Mesendoderm (in vitro differentiated cells): Measurements from ENCODE around the gene BMPER.

Experiments used
- DNase-seq: peaks from one replicate; pipeline ENCODE4 v3.0.0; 2013
- H2AK5ac ChIP-seq: 2 replicates; pipeline ENCODE4 v1.6.1; 2013; ENCODE audit warnings: low read length, inconsistent platforms
- H2BK120ac ChIP-seq: 2 replicates; pipeline ENCODE4 v1.6.1; 2013; ENCODE audit warnings: low read depth, mild to moderate bottlenecking, low read length, moderate library complexity, mixed read lengths
- H2BK15ac ChIP-seq: replicated peaks from 2 replicates; pipeline ENCODE4 v1.6.1; 2013; ENCODE audit warnings: low read depth, mild to moderate bottlenecking, moderate library complexity
- H2BK5ac ChIP-seq: 2 replicates; pipeline ENCODE4 v1.6.1; 2013; ENCODE audit warnings: low read length, inconsistent platforms
- H3K18ac ChIP-seq: 2 replicates; pipeline ENCODE4 v1.6.1; 2013; ENCODE audit warnings: mild to moderate bottlenecking, low read length, mixed read lengths
- H3K23ac ChIP-seq: one replicate; pipeline ENCODE4 v1.6.1; 2013; ENCODE audit warnings: low read length
- H3K27ac ChIP-seq: 2 replicates; pipeline ENCODE4 v1.5.1; 2013; ENCODE audit warnings: low read depth, mild to moderate bottlenecking, inconsistent platforms, low read length, moderate library complexity
- H3K27me3 ChIP-seq: 2 replicates; pipeline ENCODE4 v1.6.1; 2013; ENCODE audit warnings: low read length, control low read depth, mild to moderate bottlenecking, inconsistent platforms; ENCODE audit not compliant: insufficient read depth, poor library complexity
- H3K36me3 ChIP-seq: 2 replicates; pipeline ENCODE4 v1.6.1; 2013; ENCODE audit warnings: low read length, inconsistent platforms; ENCODE audit not compliant: control insufficient read depth, insufficient read depth
- H3K4ac ChIP-seq: one replicate; pipeline ENCODE4 v1.6.1; 2013; ENCODE audit warnings: low read depth, mild to moderate bottlenecking, low read length, moderate library complexity
- H3K4me1 ChIP-seq: 2 replicates; pipeline ENCODE4 v1.6.1; 2013; ENCODE audit warnings: low read depth, low read length, inconsistent platforms; ENCODE audit not compliant: control insufficient read depth
- H3K4me2 ChIP-seq: 2 replicates; pipeline ENCODE4 v1.6.1; 2013; ENCODE audit warnings: low read length
- H3K4me3 ChIP-seq: 2 replicates; pipeline ENCODE4 v1.5.1; 2013; ENCODE audit warnings: mild to moderate bottlenecking, low read length
- H3K56ac ChIP-seq: one replicate; pipeline ENCODE4 v1.6.1; 2013; ENCODE audit warnings: low read length
- H3K79me1 ChIP-seq: 2 replicates; pipeline ENCODE4 v1.6.1; 2013; ENCODE audit warnings: low read length, inconsistent platforms
- H3K79me2 ChIP-seq: 2 replicates; pipeline ENCODE4 v1.6.1; 2013; ENCODE audit warnings: mild to moderate bottlenecking, low read length; ENCODE audit not compliant: control insufficient read depth, insufficient read depth
- H3K9ac ChIP-seq: 2 replicates; pipeline ENCODE4 v1.6.1; 2013; ENCODE audit warnings: low read length, inconsistent platforms
- H4K5ac ChIP-seq: one replicate; pipeline ENCODE4 v1.6.1; 2013; ENCODE audit warnings: low read length
- H4K8ac ChIP-seq: one replicate; pipeline ENCODE4 v1.6.1; 2013; ENCODE audit warnings: low read depth, mild to moderate bottlenecking, control low read depth, low read length, moderate library complexity
- WGBS: extraction: QIAGEN DNeasy Blood & Tissue Kit; methylation state at CpG from one replicate; pipeline ENCODE4 v1.1.7; 2013; ENCODE audit warnings: low lambda C conversion rate, missing lambda C conversion rate; ENCODE audit not compliant: insufficient coverage; ENCODE audit errors: extremely low coverage; 5-methylcytosine and 5-hydroxymethylcytosine counted together

The BMPER gene

DNA sequence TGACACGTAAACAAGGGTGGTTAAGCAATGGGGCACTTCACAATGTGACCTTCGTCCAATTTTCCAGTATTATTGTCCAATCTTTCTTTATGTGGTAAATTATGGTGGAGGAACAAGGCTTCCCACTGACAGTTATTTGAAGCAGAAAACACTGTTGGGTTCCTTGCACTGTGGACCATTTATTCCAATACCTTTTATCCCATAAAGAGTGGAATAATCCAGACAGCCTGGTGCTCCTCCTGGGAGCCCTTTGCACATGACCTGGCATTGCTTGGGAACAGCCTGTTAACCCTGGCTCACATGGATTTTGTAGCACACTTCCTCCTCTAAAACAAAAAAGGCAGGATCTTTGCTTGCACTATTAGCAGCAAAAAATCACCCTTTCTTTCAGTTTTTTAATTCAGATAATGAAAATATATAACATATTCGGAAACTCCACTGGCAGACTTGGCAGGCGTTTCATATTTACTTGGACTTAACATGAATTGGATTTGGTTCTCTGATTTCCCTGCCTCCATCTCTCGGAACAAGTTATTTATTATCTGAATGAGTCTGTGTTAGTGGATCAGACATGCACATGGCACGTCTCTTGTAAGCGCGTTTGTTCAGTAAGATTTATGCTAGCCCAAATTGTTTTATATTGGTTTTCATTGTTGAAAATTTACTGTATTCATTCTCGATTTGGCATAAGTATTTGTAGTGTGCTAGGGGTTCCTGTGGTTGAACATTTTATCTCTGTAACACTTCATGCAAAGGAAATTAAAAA lies 59.3 kb downstream of the BMPER start:
- no peak overlapping the region for H3K18ac ChIP-seq
- WGBS, result no CpG with 5 or more reads among the region's 9 CpGs
- no peaks in the 10 kb centered on the region for H3K79me2 ChIP-seq
- H2AK5ac ChIP-seq, result no peak overlapping the region
- no peak overlapping the region for H2BK5ac ChIP-seq
- no peak overlapping the region for H3K27ac ChIP-seq
- no peak overlapping the region for H4K8ac ChIP-seq
- H3K4me2 ChIP-seq, result no peak overlapping the region
- no peaks in the 10 kb centered on the region for H3K4me1 ChIP-seq
- H3K4me3 ChIP-seq, result no peak overlapping the region
- H4K5ac ChIP-seq, result no peak overlapping the region
- no peak overlapping the region for H3K4ac ChIP-seq
- peaks cover 2% of the 10 kb centered on the region for H3K79me1 ChIP-seq
- H2BK120ac ChIP-seq, result no peak overlapping the region
- H3K56ac ChIP-seq, result no peak overlapping the region
- H2BK15ac ChIP-seq, result no peak overlapping the region
- H3K27me3 ChIP-seq, result no peaks in the 10 kb centered on the region
- H3K36me3 ChIP-seq, result no peaks in the 10 kb centered on the region
- no peak overlapping the region for H3K9ac ChIP-seq
- DNase-seq, result no peak
- no peak overlapping the region for H3K23ac ChIP-seq

GRCh38 chr7:33965183-33965744 lies 59.9 kb downstream of the BMPER start:
- no peak overlapping the region for H3K56ac ChIP-seq
- no peak for DNase-seq
- no peak overlapping the region for H4K5ac ChIP-seq
- no peak overlapping the region for H2BK120ac ChIP-seq
- H3K4me1 ChIP-seq, result no peaks in the 10 kb centered on the region
- no peak overlapping the region for H3K4ac ChIP-seq
- peaks cover 2% of the 10 kb centered on the region for H3K79me1 ChIP-seq
- H2BK5ac ChIP-seq, result no peak overlapping the region
- H3K27ac ChIP-seq, result no peak overlapping the region
- no peak overlapping the region for H3K9ac ChIP-seq
- H3K27me3 ChIP-seq, result no peaks in the 10 kb centered on the region
- H2BK15ac ChIP-seq, result no peak overlapping the region
- no peak overlapping the region for H3K4me3 ChIP-seq
- no peak overlapping the region for H3K23ac ChIP-seq
- no CpG with 5 or more reads among the region's 2 CpGs for WGBS
- H3K36me3 ChIP-seq, result no peaks in the 10 kb centered on the region
- H4K8ac ChIP-seq, result no peak overlapping the region
- H3K18ac ChIP-seq, result no peak overlapping the region
- H3K79me2 ChIP-seq, result no peaks in the 10 kb centered on the region
- no peak overlapping the region for H2AK5ac ChIP-seq
- no peak overlapping the region for H3K4me2 ChIP-seq

DNA sequence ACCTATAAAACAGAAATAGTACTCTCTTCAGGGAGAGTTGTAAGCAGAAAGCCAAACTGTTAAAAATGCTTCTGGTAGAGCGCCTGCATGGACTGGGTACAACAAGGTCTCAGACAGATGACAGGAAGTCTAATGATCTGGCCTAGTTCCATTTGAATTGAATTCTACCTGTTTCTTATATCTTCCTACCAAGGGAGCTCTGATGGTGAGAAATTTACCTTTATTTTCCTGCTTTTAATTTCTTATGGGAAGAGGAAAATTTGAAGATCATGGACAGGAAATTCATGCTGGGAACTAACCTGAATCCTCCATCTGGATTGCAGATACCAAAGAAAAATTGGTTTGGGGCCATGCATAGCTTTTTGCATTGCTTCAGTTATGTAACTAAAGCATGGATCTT lies 63.3 kb downstream of the BMPER start:
- H3K36me3 ChIP-seq, result no peaks in the 10 kb centered on the region
- no CpG with 5 or more reads among the region's 1 CpG for WGBS
- no peak overlapping the region for H4K8ac ChIP-seq
- H4K5ac ChIP-seq, result no peak overlapping the region
- no peak overlapping the region for H2AK5ac ChIP-seq
- H3K27ac ChIP-seq, result no peak overlapping the region
- no peaks in the 10 kb centered on the region for H3K4me1 ChIP-seq
- no peak for DNase-seq
- no peak overlapping the region for H3K4ac ChIP-seq
- H2BK120ac ChIP-seq, result no peak overlapping the region
- H2BK15ac ChIP-seq, result no peak overlapping the region
- no peak overlapping the region for H3K9ac ChIP-seq
- H3K4me2 ChIP-seq, result no peak overlapping the region
- no peak overlapping the region for H3K56ac ChIP-seq
- no peaks in the 10 kb centered on the region for H3K79me1 ChIP-seq
- H3K27me3 ChIP-seq, result no peaks in the 10 kb centered on the region
- H2BK5ac ChIP-seq, result no peak overlapping the region
- H3K79me2 ChIP-seq, result no peaks in the 10 kb centered on the region
- H3K18ac ChIP-seq, result no peak overlapping the region
- H3K23ac ChIP-seq, result no peak overlapping the region
- no peak overlapping the region for H3K4me3 ChIP-seq

GRCh38 chr7:33970536-33970935 lies 65.2 kb downstream of the BMPER start:
- Histone ChIP-seq H3K4me2 (no peak overlapping the region), H3K9ac (no peak overlapping the region), H3K27ac (no peak overlapping the region), H3K36me3 (no peaks in the 10 kb centered on the region), H2BK120ac (no peak overlapping the region), H4K5ac (no peak overlapping the region), H3K18ac (no peak overlapping the region), H2AK5ac (no peak overlapping the region), H3K4ac (no peak overlapping the region), H3K79me2 (no peaks in the 10 kb centered on the region), H3K56ac (no peak overlapping the region), H2BK5ac (no peak overlapping the region), H3K27me3 (no peaks in the 10 kb centered on the region), H4K8ac (no peak overlapping the region), H3K4me3 (no peak overlapping the region), H3K4me1 (no peaks in the 10 kb centered on the region), H3K23ac (no peak overlapping the region), H3K79me1 (no peaks in the 10 kb centered on the region), H2BK15ac (no peak overlapping the region)
- no CpG with 5 or more reads among the region's 5 CpGs for WGBS
- no peak for DNase-seq

GRCh38 chr7:33971106-33971505 lies 65.8 kb downstream of the BMPER start:
- Histone ChIP-seq H3K27me3 (no peaks in the 10 kb centered on the region), H4K5ac (no peak overlapping the region), H2AK5ac (no peak overlapping the region), H3K27ac (no peak overlapping the region), H3K56ac (no peak overlapping the region), H3K23ac (no peak overlapping the region), H2BK5ac (no peak overlapping the region), H3K79me2 (no peaks in the 10 kb centered on the region), H3K4me1 (no peaks in the 10 kb centered on the region), H3K4me3 (no peak overlapping the region), H2BK120ac (no peak overlapping the region), H3K4me2 (no peak overlapping the region), H3K4ac (no peak overlapping the region), H4K8ac (no peak overlapping the region), H3K79me1 (no peaks in the 10 kb centered on the region), H3K18ac (no peak overlapping the region), H2BK15ac (no peak overlapping the region), H3K9ac (no peak overlapping the region), H3K36me3 (no peaks in the 10 kb centered on the region)
- WGBS, result no CpG with 5 or more reads among the region's 3 CpGs
- no peak for DNase-seq
